IPS DF 6.9 (cell line): ENCODE results near the gene NRROS.
A peak's percentile ranks its signal among the peaks of the same experiment; 100 is the strongest.
"Not testable (repeated sequence)": the region's sequence is repeated elsewhere in the genome, so short reads cannot be mapped to it uniquely, and the experiment has no call there.

Experiments used
- DNase-seq: peaks from one replicate; pipeline ENCODE4 v3.0.0-alpha.2; 2013; ENCODE audit warnings: low read depth, low spot score
- H3K27ac ChIP-seq: one replicate; pipeline ENCODE4 v1.5.1; 2013; ENCODE audit warnings: low read length, control low read depth
- H3K27me3 ChIP-seq: 2 replicates; pipeline ENCODE4 v1.6.1; 2013; ENCODE audit warnings: mild to moderate bottlenecking, low read length; ENCODE audit not compliant: control insufficient read depth, insufficient read depth
- H3K36me3 ChIP-seq: 2 replicates; pipeline ENCODE4 v1.6.1; 2013; ENCODE audit warnings: low read length; ENCODE audit not compliant: control insufficient read depth, insufficient read depth
- H3K4me1 ChIP-seq: 2 replicates; pipeline ENCODE4 v1.6.1; 2013; ENCODE audit warnings: low read length; ENCODE audit not compliant: control insufficient read depth, insufficient read depth
- H3K4me3 ChIP-seq: 2 replicates; pipeline ENCODE4 v1.5.1; 2013; ENCODE audit warnings: mild to moderate bottlenecking, low read length
- H3K9me3 ChIP-seq: 2 replicates; pipeline ENCODE4 v1.6.1; 2013; ENCODE audit warnings: low read length, inconsistent platforms; ENCODE audit not compliant: control insufficient read depth, insufficient read depth
- WGBS: extraction: QIAGEN DNeasy Blood & Tissue Kit; methylation state at CpG from one replicate; pipeline ENCODE4 v1.1.7; 2013; ENCODE audit warnings: mixed read lengths, missing lambda C conversion rate; ENCODE audit not compliant: insufficient read length, insufficient coverage; 5-methylcytosine and 5-hydroxymethylcytosine counted together

The NRROS gene

DNA sequence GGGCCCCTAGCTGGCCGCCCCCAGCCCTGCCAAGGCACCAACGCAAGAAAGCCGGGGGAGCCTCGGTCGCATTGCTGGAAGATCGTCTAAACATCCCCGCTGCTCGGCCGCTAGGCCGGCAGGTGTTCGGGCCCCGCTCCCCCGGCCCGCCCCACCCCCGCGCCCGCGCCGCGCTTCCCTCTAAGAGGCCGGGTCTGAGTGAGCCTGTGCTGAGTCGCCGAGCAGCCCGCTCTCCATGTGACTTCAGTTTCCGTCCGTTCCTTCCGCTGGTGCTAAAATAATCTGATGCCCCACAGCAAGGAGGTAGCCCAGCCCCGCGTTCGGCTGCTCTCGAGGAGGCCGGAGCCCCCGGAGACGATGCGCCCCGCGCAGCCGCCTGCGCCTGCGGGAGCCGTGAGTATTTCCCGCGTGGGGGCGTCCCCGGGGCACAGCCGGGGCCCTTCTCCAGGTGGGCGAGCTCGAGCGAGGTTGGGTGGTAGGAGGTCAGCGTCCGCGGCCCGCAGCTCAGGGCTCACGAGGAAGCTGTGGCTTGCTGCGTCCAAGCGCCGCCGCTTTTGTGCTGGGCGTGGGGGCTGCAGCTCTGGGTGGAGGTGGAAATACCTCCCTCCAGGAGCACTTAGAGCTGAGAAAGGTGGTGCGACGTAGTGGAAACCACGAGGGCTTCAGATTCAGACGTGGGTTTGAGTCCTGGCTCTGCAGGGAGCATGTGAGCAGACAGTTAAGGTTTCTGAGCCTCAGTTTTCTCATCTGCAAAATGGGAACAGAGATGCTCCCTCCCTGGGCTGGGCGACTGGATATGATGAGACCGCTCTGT, at the start of gene NRROS:
Gene NRROS (plus strand): TSS at position 212 of the 814 bp plus-strand sequence. CDS start 14,846 bp downstream, outside the sequence.
- Histone ChIP-seq H3K9me3 (no peaks in the 10 kb centered on the region), H3K4me1 (peaks cover 2% of the 10 kb centered on the region; the same call in 1 of the 2 replicates), H3K36me3 (no peaks in the 10 kb centered on the region), H3K27me3 (no peaks in the 10 kb centered on the region; the same call in 1 of the 2 replicates), H3K27ac (no peak within 1 kb of the TSS), H3K4me3 (peak within 1 kb of the TSS; percentile 31; the same call in 1 of the 2 replicates)
- no CpG with 5 or more reads among the region's 65 CpGs for WGBS
- DNase-seq: no peak

DNA sequence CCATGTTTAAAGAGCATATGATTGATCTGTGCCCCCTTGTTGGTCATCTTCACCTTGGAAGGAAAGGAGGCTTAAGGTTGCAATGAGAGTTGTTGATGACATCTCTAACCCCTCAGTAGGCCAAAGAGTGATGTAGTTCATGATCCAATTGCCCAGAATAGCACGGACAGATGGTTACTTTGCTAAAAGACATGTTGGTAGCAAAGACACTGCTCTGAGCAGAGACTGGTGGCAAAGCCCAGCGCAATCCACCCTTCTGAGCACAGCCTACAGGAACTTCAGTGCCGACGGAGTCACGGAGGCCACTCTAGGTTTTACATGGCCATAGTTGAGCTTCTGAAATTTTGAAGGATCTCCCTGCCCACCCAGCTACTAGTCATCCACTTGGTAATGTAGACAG, 49.2 kb upstream of the NRROS start:
- Histone ChIP-seq H3K36me3 (no peaks in the 10 kb centered on the region), H3K4me3 (no peak overlapping the region), H3K4me1 (no peaks in the 10 kb centered on the region), H3K27me3 (no peaks in the 10 kb centered on the region), H3K9me3 (no peaks in the 10 kb centered on the region), H3K27ac (no peak overlapping the region)
- DNase-seq: no peak
- no CpG with 5 or more reads among the region's 5 CpGs for WGBS

DNA sequence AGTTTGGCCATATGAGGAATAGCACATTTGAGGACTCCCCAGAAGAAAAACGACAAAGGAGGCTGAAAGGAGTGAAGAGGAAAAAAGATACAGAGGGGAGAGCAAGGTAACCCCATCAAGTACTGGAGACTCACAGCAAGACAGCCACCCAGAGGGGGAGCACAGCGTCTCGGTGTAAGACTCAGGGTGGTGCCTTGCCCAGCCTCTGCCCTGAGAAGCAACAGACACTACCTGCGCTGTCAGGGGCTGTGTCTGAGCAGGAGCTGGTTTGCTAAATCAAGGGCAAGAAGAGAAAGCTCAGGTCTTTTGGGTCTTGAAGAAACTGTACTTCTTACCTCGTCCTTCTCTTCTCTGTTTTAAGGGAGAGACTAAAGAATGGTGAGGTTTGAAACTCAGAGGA, 43.1 kb upstream of the NRROS start:
- H3K27me3 ChIP-seq: no peaks in the 10 kb centered on the region
- H3K4me1 ChIP-seq: no peaks in the 10 kb centered on the region
- no peak for DNase-seq
- WGBS: no CpG with 5 or more reads among the region's 5 CpGs
- H3K27ac ChIP-seq: no peak overlapping the region
- H3K36me3 ChIP-seq: no peaks in the 10 kb centered on the region
- no peaks in the 10 kb centered on the region for H3K9me3 ChIP-seq
- no peak overlapping the region for H3K4me3 ChIP-seq

DNA sequence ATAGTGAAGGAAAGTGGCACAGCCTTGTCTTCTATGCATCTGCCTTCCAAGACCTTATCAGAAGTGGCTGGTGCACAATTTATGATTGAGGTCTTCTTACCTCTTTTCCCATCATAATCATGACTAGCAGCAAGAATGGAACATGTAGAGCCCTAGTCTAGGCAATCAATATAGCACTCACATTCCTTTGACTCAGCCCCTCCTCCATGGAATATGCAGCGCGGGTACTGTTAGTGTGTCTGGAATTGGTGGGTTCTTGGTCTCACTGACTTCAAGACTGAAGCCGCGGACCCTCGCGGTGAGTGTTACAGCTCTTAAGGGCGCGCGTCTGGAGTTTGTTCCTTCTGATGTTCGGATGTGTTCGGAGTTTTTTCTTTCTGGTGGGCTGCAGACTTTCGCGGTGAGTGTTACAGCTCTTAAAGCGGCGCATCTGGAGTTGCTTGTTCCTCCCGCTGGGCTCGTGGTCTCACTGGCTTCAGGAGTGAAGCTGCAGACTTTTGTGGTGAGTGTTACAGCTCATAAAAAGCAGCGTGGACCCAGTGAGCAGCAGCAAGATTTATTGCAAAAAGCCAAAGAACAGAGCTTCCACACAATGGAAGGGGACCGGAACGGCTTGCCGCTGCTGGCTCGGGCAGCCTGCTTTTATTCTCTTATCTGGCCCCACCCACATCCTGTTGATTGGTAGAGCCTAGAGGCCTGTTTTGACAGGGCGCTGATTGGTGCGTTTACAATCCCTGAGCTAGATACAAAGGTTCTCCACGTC, 41.3 kb upstream of the NRROS start:
- not testable (repeated sequence) for H3K9me3 ChIP-seq, H3K36me3 ChIP-seq, H3K4me3 ChIP-seq, H3K27me3 ChIP-seq, H3K27ac ChIP-seq, DNase-seq, H3K4me1 ChIP-seq
- no CpG with 5 or more reads among the region's 25 CpGs for WGBS

DNA sequence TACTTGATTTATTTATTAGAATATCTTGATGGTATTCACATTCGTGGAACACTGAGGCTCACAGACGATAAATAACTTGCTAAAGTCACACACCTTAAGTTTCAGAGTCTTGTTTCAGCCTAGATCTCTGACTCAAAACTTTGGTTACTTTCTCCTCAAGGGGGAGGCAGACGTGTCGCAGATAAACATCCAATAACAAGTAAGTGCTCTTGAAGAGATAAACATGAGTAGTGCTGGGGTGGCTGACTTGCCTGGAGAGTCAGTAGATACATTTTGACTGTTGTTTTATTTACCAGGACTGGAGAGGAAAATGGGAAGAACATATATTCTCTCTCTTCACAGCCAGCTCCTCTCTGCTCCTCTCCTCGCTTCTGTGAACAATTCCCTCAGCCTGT, 39.8 kb upstream of the NRROS start:
- no CpG with 5 or more reads among the region's 5 CpGs for WGBS
- H3K36me3 ChIP-seq: no peaks in the 10 kb centered on the region
- no peaks in the 10 kb centered on the region for H3K27me3 ChIP-seq
- no peaks in the 10 kb centered on the region for H3K9me3 ChIP-seq
- H3K27ac ChIP-seq: no peak overlapping the region
- no peak for DNase-seq
- no peak overlapping the region for H3K4me3 ChIP-seq
- H3K4me1 ChIP-seq: no peaks in the 10 kb centered on the region

DNA sequence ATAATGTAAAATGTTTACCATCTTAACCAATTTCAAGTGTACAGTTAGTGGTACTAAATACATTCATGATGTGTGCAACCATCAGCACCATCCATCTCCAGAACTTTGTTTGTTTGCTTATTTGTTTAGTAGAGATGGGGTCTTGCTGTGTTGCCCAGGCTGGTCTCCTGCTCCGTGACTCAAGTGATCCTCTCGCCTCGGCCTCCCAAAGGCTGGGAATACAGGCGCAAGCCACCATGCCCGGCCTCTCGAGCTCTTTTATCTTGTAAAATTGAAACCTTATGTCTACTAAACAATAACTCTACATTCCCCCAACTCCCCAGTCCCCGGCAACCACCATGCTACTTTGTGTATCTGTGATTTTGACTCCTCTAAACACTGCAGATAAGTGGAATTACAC, 39.1 kb upstream of the NRROS start:
- Histone ChIP-seq H3K36me3 (no peaks in the 10 kb centered on the region), H3K4me3 (no peak overlapping the region), H3K4me1 (no peaks in the 10 kb centered on the region), H3K27ac (no peak overlapping the region), H3K27me3 (no peaks in the 10 kb centered on the region), H3K9me3 (no peaks in the 10 kb centered on the region)
- DNase-seq: no peak
- WGBS: no CpG with 5 or more reads among the region's 7 CpGs

DNA sequence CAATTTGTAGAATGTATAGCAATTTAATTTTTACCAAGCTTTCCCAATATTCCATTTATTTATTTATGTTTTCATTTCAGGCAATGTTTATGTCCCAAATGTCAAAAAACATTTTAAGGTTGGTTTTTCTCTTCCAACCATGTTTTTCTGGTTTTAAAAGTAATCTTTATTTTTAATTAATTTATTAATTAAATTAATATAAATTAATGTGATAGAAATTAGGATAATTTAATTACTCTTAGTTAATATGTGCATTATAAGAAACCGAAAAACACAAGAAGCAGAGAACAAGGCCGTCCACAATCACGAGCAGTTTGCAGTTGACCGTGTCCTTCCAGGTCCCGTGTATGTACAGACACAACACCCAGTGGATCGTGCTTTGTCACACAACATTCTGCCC, 36.8 kb upstream of the NRROS start:
- Histone ChIP-seq H3K27me3 (no peaks in the 10 kb centered on the region), H3K27ac (no peak overlapping the region), H3K4me3 (no peak overlapping the region), H3K36me3 (no peaks in the 10 kb centered on the region), H3K9me3 (no peaks in the 10 kb centered on the region), H3K4me1 (no peaks in the 10 kb centered on the region)
- WGBS: no CpG with 5 or more reads among the region's 6 CpGs
- DNase-seq: no peak

DNA sequence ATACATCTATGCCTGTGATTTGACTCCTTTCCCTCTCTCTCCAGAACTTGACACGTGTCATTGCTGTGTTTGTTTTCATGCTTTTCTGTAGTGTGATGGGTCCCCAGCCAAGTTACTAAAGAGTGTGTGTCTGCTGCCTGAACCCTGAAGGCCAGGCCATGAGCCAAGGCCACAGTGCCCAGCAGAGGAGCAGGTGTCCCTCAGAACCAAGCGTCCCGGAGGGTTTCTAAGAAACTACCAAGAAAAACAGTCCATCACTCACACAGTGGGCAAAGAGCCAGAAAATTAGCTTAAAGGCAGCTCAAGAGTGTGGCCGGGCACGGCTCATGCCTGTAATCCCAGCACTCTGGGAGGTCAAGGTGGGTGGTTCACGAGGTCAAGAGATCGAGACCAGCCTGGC, 35.8 kb upstream of the NRROS start:
- no peaks in the 10 kb centered on the region for H3K4me1 ChIP-seq
- H3K9me3 ChIP-seq: no peaks in the 10 kb centered on the region
- H3K4me3 ChIP-seq: no peak overlapping the region
- DNase-seq: no peak
- H3K27ac ChIP-seq: no peak overlapping the region
- no peaks in the 10 kb centered on the region for H3K27me3 ChIP-seq
- no peaks in the 10 kb centered on the region for H3K36me3 ChIP-seq
- WGBS: no CpG with 5 or more reads among the region's 7 CpGs

DNA sequence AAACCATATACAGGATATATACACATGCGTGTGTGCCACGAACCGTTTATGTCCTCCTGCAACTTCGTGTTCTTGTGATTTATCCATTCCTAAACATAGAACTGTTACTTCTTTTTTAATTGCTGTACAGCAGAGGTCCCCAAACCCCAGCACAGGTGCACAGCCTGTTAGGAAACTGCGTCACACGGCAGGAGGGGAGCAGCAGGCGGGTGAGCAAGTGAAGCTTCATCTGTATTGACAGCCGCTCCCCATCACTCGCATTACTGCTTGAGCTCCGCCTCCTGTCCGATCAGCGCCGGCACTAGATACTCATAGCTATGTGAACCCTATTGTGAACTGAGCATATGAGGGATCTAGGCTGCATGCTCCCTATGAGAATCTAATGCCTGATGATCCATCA, 34.9 kb upstream of the NRROS start:
- no peaks in the 10 kb centered on the region for H3K4me1 ChIP-seq
- no peak for DNase-seq
- H3K36me3 ChIP-seq: no peaks in the 10 kb centered on the region
- no peak overlapping the region for H3K4me3 ChIP-seq
- no peaks in the 10 kb centered on the region for H3K9me3 ChIP-seq
- no CpG with 5 or more reads among the region's 13 CpGs for WGBS
- no peak overlapping the region for H3K27ac ChIP-seq
- H3K27me3 ChIP-seq: no peaks in the 10 kb centered on the region

DNA sequence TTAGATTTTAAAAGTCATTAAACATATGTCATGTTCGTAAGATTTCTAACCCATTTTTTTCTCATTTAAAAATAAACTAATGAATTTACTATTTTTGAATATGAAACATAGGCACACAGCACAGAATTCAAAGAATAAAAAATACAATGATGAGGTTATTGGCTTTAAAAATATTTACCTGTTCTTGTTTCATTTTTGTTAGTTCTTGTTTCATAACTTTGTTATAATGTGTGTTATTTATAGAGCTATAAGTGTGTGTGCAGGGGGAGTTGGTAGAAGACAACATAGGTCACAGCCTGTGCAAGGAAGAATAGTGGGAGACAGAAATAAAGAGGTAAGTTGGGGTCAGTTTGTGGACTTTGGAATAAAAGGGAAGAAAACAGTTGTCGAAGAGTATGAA, 30.8 kb upstream of the NRROS start:
- H3K27me3 ChIP-seq: no peaks in the 10 kb centered on the region
- H3K9me3 ChIP-seq: no peaks in the 10 kb centered on the region
- H3K4me3 ChIP-seq: no peak overlapping the region
- DNase-seq: no peak
- H3K36me3 ChIP-seq: no peaks in the 10 kb centered on the region
- no CpG with 5 or more reads among the region's 2 CpGs for WGBS
- H3K27ac ChIP-seq: no peak overlapping the region
- H3K4me1 ChIP-seq: no peaks in the 10 kb centered on the region
